ENCODE measurements around the gene MFAP4.

Gene MFAP4

GRCh38 chr17:19410875-19411620, 24.1 kb upstream of the MFAP4 start, which contains the start of gene RNF112:
TSS of gene RNF112 (plus strand) at chr17:19411232. CDS start at chr17:19411409, 177 bp downstream.
- no peak for DNase-seq (ENCODE audit: low read depth in 2 of 3, low spot score in 1 of 3)

DNA sequence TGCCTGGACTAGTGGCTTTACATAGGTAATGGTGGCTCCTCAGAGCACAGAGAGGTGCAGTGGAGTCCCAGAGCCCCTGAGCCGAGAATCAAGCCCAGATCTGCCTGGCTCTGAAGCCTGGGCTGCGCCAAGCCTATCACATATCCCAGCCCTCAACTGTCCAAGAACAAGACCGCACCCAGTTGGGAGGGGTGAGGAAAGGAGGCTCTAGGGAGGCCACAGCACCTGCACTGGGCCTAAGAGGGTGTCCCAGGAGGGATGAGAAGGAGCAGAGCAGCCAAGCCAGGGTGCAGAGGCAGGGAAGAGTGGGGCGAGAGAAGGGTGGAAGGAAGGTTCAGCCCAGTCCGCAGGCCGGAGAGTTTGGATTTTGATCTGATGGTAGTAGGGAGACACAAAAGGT, 23.1 kb upstream of the MFAP4 start:
- DNase-seq (ENCODE audit: low read depth in 2 of 3, low spot score in 1 of 3): no peak

- DNase-seq (ENCODE audit: low read depth in 2 of 3, low spot score in 1 of 3): peak in 1 of 3 donors; percentile 4
Measured at GRCh38 chr17:19409509-19409908, 22.5 kb upstream of the MFAP4 start.

GRCh38 chr17:19409066-19409465, 22.1 kb upstream of the MFAP4 start:
- no peak for DNase-seq (ENCODE audit: low read depth in 2 of 3, low spot score in 1 of 3)

DNA sequence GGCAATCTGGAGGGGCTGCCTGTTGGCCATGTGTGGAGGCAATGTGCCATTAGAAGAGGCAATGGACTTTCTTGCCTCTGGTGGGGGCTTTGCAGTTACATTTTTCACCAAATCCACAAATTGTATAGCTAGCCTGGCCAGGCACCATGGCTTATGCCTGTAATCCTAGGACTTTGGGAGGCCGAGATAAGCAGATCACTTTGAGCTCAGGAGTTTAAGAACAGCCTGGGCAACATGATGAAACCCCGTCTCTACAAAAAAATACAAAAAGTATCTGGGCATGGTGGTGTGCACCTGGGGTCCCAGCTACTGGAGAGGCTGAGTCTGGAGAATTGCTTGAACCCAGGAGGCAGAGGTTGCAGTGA, 21.3 kb upstream of the MFAP4 start:
- DNase-seq (ENCODE audit: low read depth in 2 of 3, low spot score in 1 of 3): no peak

DNA sequence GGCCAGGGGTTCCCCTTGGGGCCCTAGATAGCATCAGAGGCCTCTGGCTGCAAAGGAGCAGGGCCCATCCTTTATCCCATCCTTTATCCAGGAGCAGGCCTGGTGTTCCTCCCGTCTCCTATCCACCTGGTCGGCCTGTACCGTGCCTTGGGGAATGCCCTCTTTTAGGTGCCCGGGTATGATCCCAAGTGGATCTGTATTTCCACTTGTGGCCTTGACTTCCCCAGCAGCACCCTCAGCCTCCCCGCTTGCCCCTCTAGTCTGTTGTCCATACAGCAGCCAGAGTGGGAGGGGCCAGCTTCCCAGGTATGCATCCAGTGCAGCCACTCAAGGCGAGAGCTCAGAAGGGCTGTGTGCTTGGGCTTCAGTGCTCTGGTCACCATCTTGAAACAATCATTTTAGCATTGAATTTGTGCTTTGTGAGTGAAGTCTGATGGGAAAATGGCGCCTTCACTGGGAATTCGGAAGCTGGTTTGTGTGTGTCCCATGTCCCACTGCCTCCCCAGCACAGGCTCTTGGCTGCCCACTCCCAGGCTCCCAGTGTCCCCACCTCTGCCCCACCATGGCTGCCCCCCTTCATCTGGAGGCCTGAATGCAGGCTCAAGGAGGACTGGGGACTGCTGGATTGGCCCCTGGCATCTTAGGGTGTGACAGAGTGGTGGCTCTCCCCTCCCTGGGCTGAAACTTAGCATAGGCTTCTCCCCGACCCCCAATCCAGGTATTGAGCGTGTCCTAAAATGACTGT, 20.8 kb upstream of the MFAP4 start:
- DNase-seq (ENCODE audit: low read depth in 2 of 3, low spot score in 1 of 3): no peak

DNA sequence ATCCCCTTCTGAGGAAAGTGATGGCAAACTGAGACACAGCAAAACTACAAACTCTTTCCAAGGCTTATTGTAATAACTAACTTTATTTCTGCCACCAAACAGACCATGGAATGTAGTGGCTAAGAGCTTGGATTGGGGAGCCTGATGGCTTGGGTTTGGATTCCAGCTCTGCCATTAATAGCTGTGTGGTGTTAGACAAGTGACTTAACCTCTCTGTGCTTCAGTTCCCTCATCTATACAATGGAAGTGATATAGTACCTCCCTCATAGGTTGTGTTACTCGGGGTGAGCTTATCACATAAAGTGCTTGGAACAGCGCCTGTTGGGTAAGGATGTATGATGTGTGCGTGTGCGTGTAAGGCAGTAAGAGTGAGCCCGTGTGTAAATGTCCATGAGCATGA, 18.1 kb upstream of the MFAP4 start:
- no peak for DNase-seq (ENCODE audit: low read depth in 2 of 3, low spot score in 1 of 3)

DNA sequence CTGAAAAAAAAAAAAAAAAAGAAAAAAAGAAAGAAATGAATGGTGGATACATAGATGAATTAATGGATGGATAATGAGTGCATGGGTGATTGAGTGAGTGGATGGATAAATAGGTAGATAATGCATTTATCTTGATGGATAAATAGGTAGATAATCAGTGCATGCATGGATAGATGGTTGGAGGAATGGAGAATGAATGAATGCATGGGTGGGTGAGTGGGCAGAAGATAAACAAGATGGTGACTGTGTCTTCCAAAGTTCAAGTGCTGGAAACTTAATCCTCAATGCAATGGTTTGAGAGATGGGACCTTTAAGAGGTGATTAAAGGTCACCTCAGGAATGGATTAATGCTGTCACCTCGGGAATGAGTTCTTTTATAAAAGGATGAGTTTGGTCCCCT, 17.3 kb upstream of the MFAP4 start:
- DNase-seq (ENCODE audit: low read depth in 2 of 3, low spot score in 1 of 3): no peak

- DNase-seq (ENCODE audit: low read depth in 2 of 3, low spot score in 1 of 3): no peak
Measured at GRCh38 chr17:19403021-19403420, 16.0 kb upstream of the MFAP4 start.

GRCh38 chr17:19402171-19402570, 15.2 kb upstream of the MFAP4 start:
- no peak for DNase-seq (ENCODE audit: low read depth in 2 of 3, low spot score in 1 of 3)

GRCh38 chr17:19401321-19402010, 14.5 kb upstream of the MFAP4 start:
- no peak for DNase-seq (ENCODE audit: low read depth in 2 of 3, low spot score in 1 of 3)

GRCh38 chr17:19399750-19400450, 12.9 kb upstream of the MFAP4 start:
- no peak for DNase-seq (ENCODE audit: low read depth in 2 of 3, low spot score in 1 of 3)

DNA sequence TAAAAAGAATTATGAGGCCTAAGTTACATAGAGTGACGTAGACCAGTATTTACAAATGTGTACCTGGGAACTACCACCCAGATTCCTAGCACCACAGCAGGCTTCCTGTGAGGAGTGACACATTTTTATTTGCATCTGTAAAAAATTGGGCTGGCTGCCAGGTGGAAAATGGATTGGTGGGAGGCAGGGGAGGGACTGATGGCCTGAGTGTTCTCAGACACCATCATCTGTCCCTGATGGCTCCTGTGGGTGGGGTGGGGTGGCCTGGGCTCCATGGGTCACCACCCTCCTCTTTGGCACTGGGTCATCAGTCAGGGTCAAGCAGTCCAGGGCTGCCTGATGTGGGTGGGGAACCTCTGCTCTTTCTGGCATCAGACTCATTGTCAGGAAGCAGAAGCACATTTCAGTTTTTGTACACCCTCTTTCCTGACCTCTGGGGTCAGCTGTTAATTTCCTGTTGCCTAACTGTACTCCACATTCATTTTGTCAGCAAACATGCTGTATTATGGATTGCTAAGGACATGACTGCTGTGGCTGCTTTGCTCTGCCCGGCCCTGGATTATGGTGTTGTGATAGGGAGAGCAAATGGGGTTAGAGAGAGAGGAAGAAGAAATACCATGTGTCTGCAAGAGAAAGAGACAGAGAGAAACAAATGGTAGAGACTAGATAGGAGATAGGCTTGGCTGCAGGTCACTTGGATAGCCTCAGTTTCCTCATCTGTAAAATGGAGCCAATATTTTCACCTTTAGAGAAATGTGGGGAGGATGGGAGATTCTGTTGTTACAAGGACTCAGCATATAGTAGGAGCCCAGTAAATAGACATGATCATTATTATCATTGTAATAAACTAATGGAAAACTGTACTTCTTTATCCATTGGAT, 11.6 kb upstream of the MFAP4 start:
- DNase-seq (ENCODE audit: low read depth in 2 of 3, low spot score in 1 of 3): no peak

GRCh38 chr17:19397556-19398041, 10.6 kb upstream of the MFAP4 start:
- no peak for DNase-seq (ENCODE audit: low read depth in 2 of 3, low spot score in 1 of 3)

- no peak for DNase-seq (ENCODE audit: low read depth in 2 of 3, low spot score in 1 of 3)
Measured at GRCh38 chr17:19392303-19392702, 5.3 kb upstream of the MFAP4 start.

DNA sequence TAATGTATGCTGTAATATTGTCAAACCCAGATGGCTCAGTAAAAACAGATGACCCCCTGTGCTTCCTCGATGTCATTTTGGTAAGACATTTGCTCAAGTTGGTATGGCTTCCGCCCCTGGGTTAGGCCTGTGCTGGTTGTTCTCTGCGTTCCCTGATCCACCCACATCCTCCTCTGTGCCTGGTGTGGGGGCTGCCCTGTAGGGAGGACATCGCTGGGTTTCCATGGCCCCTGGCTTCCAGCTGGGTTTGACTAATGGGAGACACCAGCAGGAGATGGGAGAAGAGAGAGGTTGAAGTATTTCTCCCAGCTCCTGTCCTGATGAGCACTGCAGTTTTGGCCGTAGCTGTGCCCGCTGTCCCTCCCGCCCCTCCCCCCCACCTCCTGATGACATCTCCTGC, 4.4 kb upstream of the MFAP4 start:
- DNase-seq (ENCODE audit: low read depth in 2 of 3, low spot score in 1 of 3): no peak

DNA sequence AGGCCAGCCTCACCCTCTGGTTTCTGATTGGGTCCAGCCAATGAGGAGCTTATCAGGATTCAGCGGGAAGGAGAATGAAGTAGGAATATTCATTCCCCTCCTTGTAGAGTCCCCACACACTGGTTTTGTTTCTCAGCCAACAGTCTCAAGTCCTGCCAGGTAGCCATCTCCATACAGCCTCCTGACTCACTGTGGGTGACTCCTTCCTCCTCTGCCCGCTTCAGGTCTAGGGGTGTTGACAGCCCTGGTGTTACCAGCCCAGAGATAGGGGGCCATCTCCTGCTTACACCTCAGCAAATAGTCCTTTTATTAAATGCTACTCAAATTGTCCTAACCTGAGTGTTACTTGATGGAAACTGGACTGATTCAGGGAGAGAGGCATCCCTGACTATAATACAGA, 4.0 kb upstream of the MFAP4 start:
- no peak for DNase-seq (ENCODE audit: low read depth in 2 of 3, low spot score in 1 of 3)

- no peak for DNase-seq (ENCODE audit: low read depth in 2 of 3, low spot score in 1 of 3)
Measured at GRCh38 chr17:19388791-19389785, 2.1 kb upstream of the MFAP4 start.

- DNase-seq (ENCODE audit: low read depth in 2 of 3, low spot score in 1 of 3): no peak
Measured at GRCh38 chr17:19387921-19388521, 1.0 kb upstream of the MFAP4 start.
